Fibroblast of lung (primary cell): ENCODE measurements around the gene NIP7. TPM values are rescaled to one million over a fixed set of nuclear protein-coding genes. Genes with fewer than 3 reads are reported as not detected.

ENCODE experiments used
- DNase-seq, 2 donors: peaks; one replicate each; pipeline versions ENCODE4 v3.0.0 to v3.0.0-alpha.2; 2010; ENCODE audit warnings: low read depth in 2 of 2
- H2AFZ ChIP-seq: 2 replicates; pipeline ENCODE4 v1.5.1; 2012; ENCODE audit warnings: low read length, control low read depth, inconsistent platforms
- H3K27ac ChIP-seq: 2 replicates; pipeline ENCODE4 v1.5.1; 2011; ENCODE audit warnings: low read length, control low read depth; ENCODE audit not compliant: insufficient read depth
- H3K27me3 ChIP-seq: 2 replicates; pipeline ENCODE4 v1.5.1; 2011; ENCODE audit warnings: mild to moderate bottlenecking, low read length; ENCODE audit not compliant: control insufficient read depth, insufficient read depth
- H3K36me3 ChIP-seq: 2 replicates; pipeline ENCODE4 v1.5.1; 2011; ENCODE audit warnings: low read length; ENCODE audit not compliant: control insufficient read depth, insufficient read depth
- H3K4me1 ChIP-seq: 2 replicates; pipeline ENCODE4 v1.5.1; 2011; ENCODE audit warnings: low read length; ENCODE audit not compliant: control insufficient read depth, insufficient read depth; ENCODE audit errors: extremely low read depth
- H3K4me2 ChIP-seq: 2 replicates; pipeline ENCODE4 v1.5.1; 2011; ENCODE audit warnings: low read length, control low read depth; ENCODE audit not compliant: insufficient read depth; ENCODE audit errors: extremely low read depth
- H3K4me3 ChIP-seq, 4 experiments: fragments of 200-600 bp in 1 of 4; sonication (generic) in 1 of 4; replicated peaks in 1 of 4; 2 replicates each; pipeline ENCODE4 v1.5.1; 2011 to 2016; ENCODE audit warnings: low read length in 4 of 4, low read depth in 3 of 4, mild to moderate bottlenecking in 3 of 4, control low read depth in 2 of 4, inconsistent platforms in 1 of 4, mixed read lengths in 1 of 4; ENCODE audit not compliant: insufficient read depth in 1 of 4; ENCODE audit errors: control extremely low read depth in 1 of 4
- H3K79me2 ChIP-seq: 2 replicates; pipeline ENCODE4 v1.5.1; 2012; ENCODE audit warnings: mild to moderate bottlenecking, low read length, inconsistent platforms; ENCODE audit not compliant: control insufficient read depth, insufficient read depth
- H3K9ac ChIP-seq: 2 replicates; pipeline ENCODE4 v1.5.1; 2011; ENCODE audit warnings: mild to moderate bottlenecking, low read length, control low read depth; ENCODE audit not compliant: insufficient read depth
- H3K9me3 ChIP-seq: 2 replicates; pipeline ENCODE4 v1.5.1; 2012; ENCODE audit warnings: low read depth, low read length; ENCODE audit not compliant: control insufficient read depth, insufficient read depth
- H4K20me1 ChIP-seq: 2 replicates; pipeline ENCODE4 v1.5.1; 2011; ENCODE audit warnings: low read length; ENCODE audit not compliant: control insufficient read depth, insufficient read depth; ENCODE audit errors: extremely low read depth
- CTCF ChIP-seq, 2 donors: IDR thresholded peaks in 1 of 2; conservative IDR thresholded peaks in 1 of 2; 1 replicate in 1 of 2; 2 replicates in 1 of 2; pipeline ENCODE4 v1.5.1; 2011 to 2012; ENCODE audit warnings: low read length in 2 of 2, control low read depth in 1 of 2, inconsistent platforms in 1 of 2, low read depth in 1 of 2, mild to moderate bottlenecking in 1 of 2
- EZH2 ChIP-seq: IDR thresholded peaks from 2 replicates; pipeline ENCODE4 v1.5.1; 2012; ENCODE audit warnings: low read length, control low read depth, mild to moderate bottlenecking; ENCODE audit errors: missing control alignments
- polyA plus RNA-seq, 2 donors: library from polyadenylated mRNA; depleted of rRNA in 1 of 2; stranded (reverse) in 1 of 2; unstranded in 1 of 2; fragments of >200 nt; gene quantifications; 2 replicates each; pipeline ENCODE4 v1.2.1, GENCODE V29; 2011 to 2012; ENCODE audit warnings: missing spikeins in 1 of 2
- total RNA-seq: library from RNA; depleted of rRNA; stranded (reverse); fragments of >200 nt; gene quantifications from 2 replicates; pipeline ENCODE4 v1.2.1, GENCODE V29; 2014

Gene NIP7
- total and polyA plus RNA-seq, 2 donors (not counting 1 experiment from before 2014, with no cell fraction given) = 13.3 to 20.0 TPM

- Histone ChIP-seq H3K9ac (no peak overlapping the region), H3K4me2 (no peak overlapping the region), H3K4me1 (no peaks in the 10 kb centered on the region), H3K4me3 (no peak overlapping the region), H3K9me3 (no peaks in the 10 kb centered on the region), H3K27me3 (no peaks in the 10 kb centered on the region), H3K36me3 (no peaks in the 10 kb centered on the region), H4K20me1 (no peaks in the 10 kb centered on the region), H3K79me2 (peaks cover 27% of the 10 kb centered on the region), H2AFZ (no peak overlapping the region), H3K27ac (no peak overlapping the region)
- TF ChIP-seq CTCF (conservative IDR thresholded peaks at IDR 0.05 in 1 of 2, IDR thresholded peaks at IDR 0.05 in 1 of 2; ENCODE audit: low read depth in 1 of 2, low read length in 2 of 2) = no peak
- TF ChIP-seq EZH2 = no peak
- DNase-seq = peak in 1 of 2 donors; percentile 15
Measured at GRCh38 chr16:69309316-69309715, 30.3 kb upstream of the NIP7 start.

- H3K27ac ChIP-seq = peak within 1 kb of the TSS; percentile 76
- H3K79me2 ChIP-seq = peaks cover 33% of the 10 kb centered on the region
- peak; percentile 61 to 63 for TF ChIP-seq CTCF (conservative IDR thresholded peaks at IDR 0.05 in 1 of 2, IDR thresholded peaks at IDR 0.05 in 1 of 2; ENCODE audit: low read depth in 1 of 2, low read length in 2 of 2)
- no peak for TF ChIP-seq EZH2
- H3K36me3 ChIP-seq = peaks cover 1% of the 10 kb centered on the region
- peak within 1 kb of the TSS; percentile 83 for H2AFZ ChIP-seq
- peak within 1 kb of the TSS; percentile 90 for H3K9ac ChIP-seq
- DNase-seq = peak; percentile 91 to 96
- no peaks in the 10 kb centered on the region for H3K4me1 ChIP-seq
- no peaks in the 10 kb centered on the region for H4K20me1 ChIP-seq
- no peaks in the 10 kb centered on the region for H3K9me3 ChIP-seq
- no peaks in the 10 kb centered on the region for H3K27me3 ChIP-seq
- H3K4me3 ChIP-seq = peak within 1 kb of the TSS; percentile 88 to 93 (median 90)
- H3K4me2 ChIP-seq = peak within 1 kb of the TSS; percentile 84
Measured at GRCh38 chr16:69310653-69311532, 28.7 kb upstream of the NIP7 start, which contains the start of gene VPS4A. VPS4A (plus strand) TSS chr16:69311350; CDS start chr16:69311512, 162 bp downstream.

GRCh38 chr16:69311533-69312387 lies 27.8 kb upstream of the NIP7 start:
- Histone ChIP-seq H3K4me1 (no peaks in the 10 kb centered on the region), H3K4me2 (peak overlapping the region; percentile 77), H3K79me2 (peaks cover 37% of the 10 kb centered on the region), H4K20me1 (no peaks in the 10 kb centered on the region), H2AFZ (no peak overlapping the region), H3K9ac (peak overlapping the region; percentile 90), H3K9me3 (no peaks in the 10 kb centered on the region), H3K36me3 (peaks cover 8% of the 10 kb centered on the region), H3K27ac (peak overlapping the region; percentile 76), H3K4me3 (peak overlapping the region; percentile 88 to 93 (median 90)), H3K27me3 (no peaks in the 10 kb centered on the region)
- peak; percentile 15 to 28 for DNase-seq
- no peak for TF ChIP-seq EZH2
- TF ChIP-seq CTCF (conservative IDR thresholded peaks at IDR 0.05 in 1 of 2, IDR thresholded peaks at IDR 0.05 in 1 of 2; ENCODE audit: low read depth in 1 of 2, low read length in 2 of 2) = peak in 1 of 2 donors; percentile 4
